Lung (tissue), 12 donors: ENCODE measurements around the gene TCF12. TPM values are rescaled to one million over a fixed set of nuclear protein-coding genes. Genes with fewer than 3 reads are reported as not detected.

Experiments used
- ATAC-seq: fragments of 200-7000 bp; cut with Tn5 transposase; one replicate; pipeline ENCODE4 v1.9.1; 2020; ENCODE audit warnings: moderate number of reproducible peaks; ENCODE audit not compliant: insufficient read depth, low FRiP score
- DNase-seq, 3 donors: peaks; one replicate each; pipeline ENCODE4 v3.0.0-alpha.2; 2013 to 2017
- H3K27ac ChIP-seq, 2 donors: one replicate each; pipeline ENCODE4 v1.5.1; 2013; ENCODE audit warnings: mild to moderate bottlenecking in 2 of 2, moderate library complexity in 2 of 2, control low read depth in 1 of 2, inconsistent platforms in 1 of 2, low read depth in 1 of 2, low read length in 1 of 2
- H3K27me3 ChIP-seq, 3 donors: one replicate each; pipeline ENCODE4 v1.5.1; 2013; ENCODE audit warnings: low read length in 2 of 3; ENCODE audit not compliant: control insufficient read depth in 3 of 3, insufficient read depth in 3 of 3
- H3K36me3 ChIP-seq, 4 donors: one replicate each; pipeline ENCODE4 v1.5.1; 2013; ENCODE audit warnings: low read length in 4 of 4, mild to moderate bottlenecking in 1 of 4, moderate library complexity in 1 of 4; ENCODE audit not compliant: control insufficient read depth in 4 of 4, insufficient read depth in 4 of 4
- H3K4me1 ChIP-seq, 5 donors: one replicate each; pipeline ENCODE4 v1.5.1; 2013; ENCODE audit warnings: low read length in 5 of 5, mild to moderate bottlenecking in 2 of 5, moderate library complexity in 1 of 5; ENCODE audit not compliant: control insufficient read depth in 5 of 5, insufficient read depth in 5 of 5
- H3K4me3 ChIP-seq: one replicate; pipeline ENCODE4 v1.5.1; 2013; ENCODE audit warnings: mild to moderate bottlenecking, control low read depth, moderate library complexity
- H3K9ac ChIP-seq, 2 donors: one replicate each; pipeline ENCODE4 v1.5.1; 2013; ENCODE audit warnings: low read length in 2 of 2, control low read depth in 1 of 2; ENCODE audit not compliant: insufficient read depth in 1 of 2
- H3K9me3 ChIP-seq, 4 donors: one replicate each; pipeline ENCODE4 v1.5.1; 2013; ENCODE audit warnings: low read length in 3 of 4, mild to moderate bottlenecking in 1 of 4, moderate library complexity in 1 of 4; ENCODE audit not compliant: control insufficient read depth in 4 of 4, insufficient read depth in 3 of 4
- WGBS, 2 donors: extraction: QIAGEN DNeasy Blood & Tissue Kit; methylation state at CpG; one replicate each; pipeline ENCODE4 v1.1.7; 2013; 5-methylcytosine and 5-hydroxymethylcytosine counted together
- polyA plus RNA-seq, 2 donors: library from polyadenylated mRNA; stranded (reverse); fragments of 200-250 nt; gene quantifications; one replicate each; pipeline ENCODE4 v1.2.1, GENCODE V29; 2013
- total RNA-seq, 2 donors: library from RNA; depleted of rRNA in 1 of 2; stranded (reverse); fragments of >200 nt in 1 of 2; gene quantifications; one replicate each; pipeline ENCODE4 v1.2.1, GENCODE V29; 2014 to 2021
- TF ChIP-seq, protein P1 (sequence below): IDR thresholded peaks from 2 replicates; pipeline ENCODE4 v1.5.1; 2012; ENCODE audit warnings: mild to moderate bottlenecking; ENCODE audit errors: control extremely low read depth, extremely low read depth
- donor health status: control.
- donor health status: control.
- donor health status: Bipolar disorder and iron deficiency.
- donor health status: healthy.
- donor health status: DM: yes; HTN: yes; CAD: no.

Gene TCF12
- total and polyA plus RNA-seq, 4 donors: 9.6 to 314 (median 56.3) TPM

- TF ChIP-seq, protein P1, sequence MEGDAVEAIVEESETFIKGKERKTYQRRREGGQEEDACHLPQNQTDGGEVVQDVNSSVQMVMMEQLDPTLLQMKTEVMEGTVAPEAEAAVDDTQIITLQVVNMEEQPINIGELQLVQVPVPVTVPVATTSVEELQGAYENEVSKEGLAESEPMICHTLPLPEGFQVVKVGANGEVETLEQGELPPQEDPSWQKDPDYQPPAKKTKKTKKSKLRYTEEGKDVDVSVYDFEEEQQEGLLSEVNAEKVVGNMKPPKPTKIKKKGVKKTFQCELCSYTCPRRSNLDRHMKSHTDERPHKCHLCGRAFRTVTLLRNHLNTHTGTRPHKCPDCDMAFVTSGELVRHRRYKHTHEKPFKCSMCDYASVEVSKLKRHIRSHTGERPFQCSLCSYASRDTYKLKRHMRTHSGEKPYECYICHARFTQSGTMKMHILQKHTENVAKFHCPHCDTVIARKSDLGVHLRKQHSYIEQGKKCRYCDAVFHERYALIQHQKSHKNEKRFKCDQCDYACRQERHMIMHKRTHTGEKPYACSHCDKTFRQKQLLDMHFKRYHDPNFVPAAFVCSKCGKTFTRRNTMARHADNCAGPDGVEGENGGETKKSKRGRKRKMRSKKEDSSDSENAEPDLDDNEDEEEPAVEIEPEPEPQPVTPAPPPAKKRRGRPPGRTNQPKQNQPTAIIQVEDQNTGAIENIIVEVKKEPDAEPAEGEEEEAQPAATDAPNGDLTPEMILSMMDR: no peak
- Histone ChIP-seq H3K4me1 (peaks cover 0 to 1% (median 0%) of the 10 kb centered on the region in 5 donors), H3K9me3 (no peaks in the 10 kb centered on the region), H3K4me3 (no peak overlapping the region), H3K36me3 (peaks cover 0 to 4% (median under 1%) of the 10 kb centered on the region in 4 donors), H3K27me3 (no peaks in the 10 kb centered on the region), H3K9ac (no peak overlapping the region), H3K27ac (no peak overlapping the region)
- 78 to 84% methylated on average over 3 of the region's 3 CpGs for WGBS, 2 donors
- ATAC-seq (no peak), DNase-seq (no peak)
Observed at GRCh38 chr15:57167821-57168395, 249.5 kb downstream of the TCF12 start.

- peaks cover 0 to 1% (median 0%) of the 10 kb centered on the region in 5 donors for H3K4me1 ChIP-seq
Observed at GRCh38 chr15:57169643-57170042, 251.2 kb downstream of the TCF12 start.

GRCh38 chr15:57171426-57171825 is 253.0 kb downstream of the TCF12 start:
- WGBS, 2 donors: 95 to 96% methylated on average over 1 of the region's 1 CpG
- TF ChIP-seq, protein P1: no peak

More at GRCh38 chr15:57169643-57170042, 251.2 kb downstream of the TCF12 start:
- 96 to 99% methylated on average over 2 of the region's 2 CpGs for WGBS, 2 donors
- Histone ChIP-seq H3K27me3 (no peaks in the 10 kb centered on the region), H3K9ac (no peak overlapping the region), H3K9me3 (no peaks in the 10 kb centered on the region), H3K4me3 (no peak overlapping the region), H3K36me3 (peaks cover 0 to 4% (median under 1%) of the 10 kb centered on the region in 4 donors), H3K27ac (no peak overlapping the region)
- TF ChIP-seq, protein P1: no peak
- ATAC-seq (no peak), DNase-seq (no peak)

GRCh38 chr15:57172925-57173324 is 254.5 kb downstream of the TCF12 start:
- TF ChIP-seq, protein P1: no peak
- DNase-seq (no peak), ATAC-seq (no peak)
- Histone ChIP-seq H3K27ac (no peak overlapping the region), H3K9ac (no peak overlapping the region), H3K36me3 (peaks cover 0 to 3% (median 0%) of the 10 kb centered on the region in 4 donors), H3K4me1 (peaks cover 0 to 2% (median 0%) of the 10 kb centered on the region in 5 donors), H3K27me3 (no peaks in the 10 kb centered on the region), H3K9me3 (no peaks in the 10 kb centered on the region), H3K4me3 (no peak overlapping the region)
- 85 to 92% methylated on average over 3 of the region's 3 CpGs for WGBS, 2 donors

More at GRCh38 chr15:57171426-57171825, 253.0 kb downstream of the TCF12 start:
- Histone ChIP-seq H3K9ac (no peak overlapping the region), H3K4me3 (no peak overlapping the region), H3K27ac (no peak overlapping the region), H3K27me3 (no peaks in the 10 kb centered on the region), H3K4me1 (peaks cover 0 to 2% (median 0%) of the 10 kb centered on the region in 5 donors), H3K9me3 (no peaks in the 10 kb centered on the region), H3K36me3 (peaks cover 0 to 4% (median under 1%) of the 10 kb centered on the region in 4 donors)
- no peak for DNase-seq
- no peak for ATAC-seq
